ENCODE results near the gene PUM2. TPM values are rescaled to one million over a fixed set of nuclear protein-coding genes. Genes with fewer than 3 reads are reported as not detected.

PUM2 gene
- polyA plus RNA-seq, 1 of the 3 experiments (the other 2 are of a cell fraction) = 19.7 TPM

- DNase-seq = no peak
- Histone ChIP-seq H4K20me1 (ENCODE audit: insufficient read depth) (peaks cover 83% of the 10 kb centered on the region), H3K79me2 (ENCODE audit: insufficient read depth) (peaks cover 86% of the 10 kb centered on the region), H2AFZ (ENCODE audit: low read depth) (no peak overlapping the region), H3K27ac (ENCODE audit: low read depth in 2 of 2, low read length in 1 of 2) (no peak overlapping the region), H3K4me3 (ENCODE audit: low read depth in 2 of 2, low read length in 1 of 2) (no peak overlapping the region), H3K4me1 (ENCODE audit: control insufficient read depth in 1 of 2, insufficient read depth in 2 of 2, low read depth in 1 of 2, low read length in 1 of 2) (peaks cover 11 to 29% of the 10 kb centered on the region in 2 experiments; a peak in 3 of 4 replicates), H3K36me3 (replicated peaks in 1 of 2; ENCODE audit: control insufficient read depth in 1 of 2, insufficient read depth in 2 of 2, low read length in 1 of 2) (peaks cover 3 to 10% of the 10 kb centered on the region in 2 experiments), H3F3A (replicated peaks; ENCODE audit: insufficient read depth) (peaks cover 8% of the 10 kb centered on the region), H3K9me3 (no peaks in the 10 kb centered on the region), H3K9ac (no peak overlapping the region), H3K4me2 (no peak overlapping the region), H3K9me2 (no peaks in the 10 kb centered on the region), H3K27me3 (ENCODE audit: insufficient read depth) (no peaks in the 10 kb centered on the region)
- 93% methylated on average over 5 of the region's 5 CpGs for WGBS (ENCODE audit: low lambda C conversion rate)
- CTCF ChIA-PET = interaction anchor here (0.6 to 7.1 kb wide), 6 partner anchors 19 to 296 kb away, joined by 3 to 60 read pairs (median 5); no protein-coding TSS in a partner anchor
- TF ChIP-seq RFX5 (IDR thresholded peaks at IDR 0.05; ENCODE audit: low read length) (no peak), NFIC (IDR thresholded peaks at IDR 0.05; ENCODE audit: borderline replicate concordance) (no peak), JUND (IDR thresholded peaks at IDR 0.05) (no peak), MEF2A (IDR thresholded peaks at IDR 0.05; ENCODE audit: borderline replicate concordance, low read depth) (no peak), FOXM1 (IDR thresholded peaks at IDR 0.05; ENCODE audit: low read depth) (no peak), MAX (IDR thresholded peaks at IDR 0.05; ENCODE audit: low read depth) (no peak), MXI1 (IDR thresholded peaks at IDR 0.05; ENCODE audit: low read depth, low read length) (no peak)
- POLR2A ChIA-PET = no interaction called here
Observed at GRCh38 chr2:20346565-20347381, 3.9 kb downstream of the PUM2 start.

- Histone ChIP-seq H3K27me3 (ENCODE audit: insufficient read depth) (no peaks in the 10 kb centered on the region), H3K9ac (no peak overlapping the region), H4K20me1 (ENCODE audit: insufficient read depth) (peaks cover 100% of the 10 kb centered on the region), H3K27ac (ENCODE audit: low read depth in 2 of 2, low read length in 1 of 2) (no peak overlapping the region), H3K4me1 (ENCODE audit: control insufficient read depth in 1 of 2, insufficient read depth in 2 of 2, low read depth in 1 of 2, low read length in 1 of 2) (peaks cover 0 to 10% of the 10 kb centered on the region in 2 experiments; a peak in 2 of 4 replicates), H3K79me2 (ENCODE audit: insufficient read depth) (peaks cover 100% of the 10 kb centered on the region), H2AFZ (ENCODE audit: low read depth) (no peak overlapping the region), H3K4me3 (ENCODE audit: low read depth in 2 of 2, low read length in 1 of 2) (no peak overlapping the region), H3K9me3 (no peaks in the 10 kb centered on the region), H3K36me3 (replicated peaks in 1 of 2; ENCODE audit: control insufficient read depth in 1 of 2, insufficient read depth in 2 of 2, low read length in 1 of 2) (peaks cover under 1 to 22% of the 10 kb centered on the region in 2 experiments), H3K4me2 (no peak overlapping the region), H3K9me2 (no peaks in the 10 kb centered on the region), H3F3A (replicated peaks; ENCODE audit: insufficient read depth) (no peaks in the 10 kb centered on the region)
- 89% methylated on average over 2 of the region's 2 CpGs for WGBS (ENCODE audit: low lambda C conversion rate)
- POLR2A ChIA-PET = interaction anchor here (0.9 kb wide), 1 partner anchor 80 kb away, joined by 3 read pairs; no protein-coding TSS in a partner anchor
- no peak for DNase-seq
- CTCF ChIA-PET = interaction anchor here (0.7 to 11.5 kb wide), 6 partner anchors 17 to 299 kb away, joined by 3 to 128 read pairs (median 4); no protein-coding TSS in a partner anchor
- TF ChIP-seq NRF1 (IDR thresholded peaks at IDR 0.05; ENCODE audit: low read depth, low read length) = no peak
- TF ChIP-seq PBX3 (IDR thresholded peaks at IDR 0.05) = no peak
- TF ChIP-seq POLR2AphosphoS5 (IDR thresholded peaks at IDR 0.05; ENCODE audit: low read depth, low read length) = no peak
- no peak for TF ChIP-seq USF2 (IDR thresholded peaks at IDR 0.05; ENCODE audit: borderline replicate concordance, low read depth, low read length)
- no peak for TF ChIP-seq EP300 (IDR thresholded peaks at IDR 0.05; ENCODE audit: borderline replicate concordance in 1 of 2, low read depth in 1 of 2, low read length in 1 of 2)
- TF ChIP-seq RCOR1 (IDR thresholded peaks at IDR 0.05; ENCODE audit: low read length) = no peak
- TF ChIP-seq FOXJ3 (CRISPR knock-in tag; IDR thresholded peaks at IDR 0.05) = no peak
- TF ChIP-seq REST (IDR thresholded peaks at IDR 0.05; ENCODE audit: low read depth, low read length) = no peak
- no peak for TF ChIP-seq MAX (IDR thresholded peaks at IDR 0.05; ENCODE audit: low read depth)
- no peak for TF ChIP-seq FOXM1 (IDR thresholded peaks at IDR 0.05; ENCODE audit: low read depth)
- no peak for TF ChIP-seq RXRA (IDR thresholded peaks at IDR 0.05; ENCODE audit: borderline replicate concordance, low read depth)
- TF ChIP-seq SMC3 (IDR thresholded peaks at IDR 0.05; ENCODE audit: low read depth, low read length) = no peak
- TF ChIP-seq CTCF (IDR thresholded peaks at IDR 0.05) = no peak
Observed at GRCh38 chr2:20343128-20343527, 7.5 kb downstream of the PUM2 start.

All from SK-N-SH (cell line).